PC-9 (cell line): ENCODE results near the gene MCAT. TPM values are rescaled to one million over a fixed set of nuclear protein-coding genes. Genes with fewer than 3 reads are reported as not detected.

Experiments
- BruUV-seq: library from RNA; stranded (reverse); fragments of 400-500 nt; replicated peaks from 2 replicates; lab custom pipeline; 2021; lab: Mats Ljungman, UMichigan
- CTCF ChIA-PET: fragments of 300-600 bp; sonication (Branson Sonifier 250); formaldehyde crosslinking; loops from one replicate; lab custom pipeline; 2022; ENCODE audit warnings: antibody characterized with exemption; lab: Charles Lee
- POLR2A ChIA-PET: fragments of 300-600 bp; sonication (Branson Sonifier 250); formaldehyde crosslinking; loops from one replicate; lab custom pipeline; 2022; ENCODE audit warnings: antibody characterized with exemption; ENCODE audit not compliant: unreplicated experiment; lab: Charles Lee
- DNase-seq, 2 experiments: peaks; one replicate each; pipeline versions ENCODE4 v3.0.0 to v3.0.0-alpha.2; 2015 to 2022; ENCODE audit warnings: mixed read lengths in 1 of 2
- H2AFZ ChIP-seq: fragments of 200-600 bp; sonication (generic); 2 replicates; pipeline ENCODE4 v1.8.1; 2017; ENCODE audit warnings: antibody characterized with exemption
- H3F3A ChIP-seq: fragments of 200-600 bp; sonication (generic); 2 replicates; pipeline ENCODE4 v1.8.1; 2017; ENCODE audit warnings: antibody characterized with exemption, mild to moderate bottlenecking, low read depth; ENCODE audit not compliant: insufficient read depth
- H3K27ac ChIP-seq: fragments of 200-600 bp; sonication (generic); 2 replicates; pipeline ENCODE4 v1.6.1; 2016; ENCODE audit warnings: mixed run types
- H3K27me3 ChIP-seq: fragments of 200-600 bp; sonication (generic); 2 replicates; pipeline ENCODE4 v1.6.1; 2016; ENCODE audit warnings: low read depth, mixed run types; ENCODE audit not compliant: insufficient read depth
- H3K36me3 ChIP-seq: fragments of 200-600 bp; sonication (generic); 2 replicates; pipeline ENCODE4 v1.6.1; 2016; ENCODE audit warnings: low read depth, mixed run types
- H3K4me1 ChIP-seq: fragments of 200-600 bp; sonication (generic); replicated peaks from 2 replicates; pipeline ENCODE4 v1.6.1; 2016; ENCODE audit warnings: mixed run types; ENCODE audit not compliant: insufficient read depth
- H3K4me2 ChIP-seq: fragments of 200-600 bp; sonication (generic); 2 replicates; pipeline ENCODE4 v1.6.1; 2017; ENCODE audit warnings: mixed run types
- H3K4me3 ChIP-seq: fragments of 200-600 bp; sonication (generic); 2 replicates; pipeline ENCODE4 v1.6.1; 2016; ENCODE audit warnings: mixed run types
- H3K79me2 ChIP-seq: fragments of 200-600 bp; sonication (generic); 2 replicates; pipeline ENCODE4 v1.6.1; 2017; ENCODE audit warnings: low read depth, mixed run types
- H3K9me2 ChIP-seq: fragments of 200-600 bp; sonication (generic); 2 replicates; pipeline ENCODE4 v1.8.1; 2017; ENCODE audit warnings: mild to moderate bottlenecking; ENCODE audit not compliant: insufficient read depth
- H3K9me3 ChIP-seq: fragments of 200-600 bp; sonication (generic); 2 replicates; pipeline ENCODE4 v1.8.1; 2016; ENCODE audit warnings: low read depth; ENCODE audit not compliant: insufficient read depth
- H4K20me1 ChIP-seq: fragments of 200-600 bp; sonication (generic); 2 replicates; pipeline ENCODE4 v1.8.1; 2017; ENCODE audit not compliant: insufficient read depth
- CTCF ChIP-seq: fragments of 200-600 bp; sonication (generic); conservative IDR thresholded peaks from 2 replicates; pipeline ENCODE4 v1.6.1; 2017; ENCODE audit warnings: mixed run types, antibody characterized with exemption, mild to moderate bottlenecking, moderate library complexity
- EZH2 ChIP-seq: fragments of 200-600 bp; sonication (generic); IDR thresholded peaks from 2 replicates; pipeline ENCODE4 v1.8.0; 2017; ENCODE audit warnings: antibody characterized with exemption, low read depth
- intact Hi-C: fragments of 100-400 bp; cut with micrococcal nuclease; formaldehyde crosslinking; loops from one replicate; pipeline ENCODE4 v1.10.0; 2022; ENCODE audit not compliant: unreplicated experiment
- total RNA-seq: library from RNA; stranded (reverse); gene quantifications from 2 replicates; pipeline ENCODE4 v1.2.3, GENCODE V29; 2021

The MCAT gene
- total RNA-seq, 1 experiment from 2014 or later = 31.4 TPM

- Histone ChIP-seq H3K4me2 (no peak overlapping the region), H3K79me2 (peaks cover 47% of the 10 kb centered on the region), H3K9me2 (no peaks in the 10 kb centered on the region), H2AFZ (no peak overlapping the region), H3K4me3 (no peak overlapping the region), H3K9me3 (no peaks in the 10 kb centered on the region), H3F3A (peaks cover 45% of the 10 kb centered on the region), H3K4me1 (peaks cover 21% of the 10 kb centered on the region), H3K27me3 (no peaks in the 10 kb centered on the region), H3K36me3 (peaks cover 51% of the 10 kb centered on the region), H3K27ac (no peak overlapping the region), H4K20me1 (peaks cover 26% of the 10 kb centered on the region; the same call in 1 of the 2 replicates)
- ChIA-PET CTCF (no interaction called here), POLR2A (no interaction called here)
- TF ChIP-seq CTCF = no peak
- no peak for TF ChIP-seq EZH2
- intact Hi-C loops = no loop called here
- DNase-seq = no peak
- no TSS peak for BruUV-seq
Observed at GRCh38 chr22:43179911-43180195, 36.7 kb upstream of the MCAT start.

- ChIA-PET CTCF (no interaction called here), POLR2A (interaction anchor here (0.6 kb wide), 1 partner anchor 8 kb away, joined by 3 read pairs; no protein-coding TSS in a partner anchor)
- Histone ChIP-seq H4K20me1 (peaks cover 26% of the 10 kb centered on the region; the same call in 1 of the 2 replicates), H3K27ac (no peak overlapping the region), H3K4me3 (no peak overlapping the region), H3K9me2 (no peaks in the 10 kb centered on the region), H3F3A (peaks cover 40% of the 10 kb centered on the region), H3K4me2 (no peak overlapping the region), H3K9me3 (no peaks in the 10 kb centered on the region), H2AFZ (no peak overlapping the region), H3K4me1 (peaks cover 16% of the 10 kb centered on the region), H3K36me3 (peaks cover 52% of the 10 kb centered on the region), H3K79me2 (peaks cover 42% of the 10 kb centered on the region), H3K27me3 (no peaks in the 10 kb centered on the region)
- intact Hi-C loops = no loop called here
- DNase-seq = no peak
- TF ChIP-seq EZH2 (no peak), CTCF (no peak)
- no TSS peak for BruUV-seq
Observed at GRCh38 chr22:43179146-43179910, 36.1 kb upstream of the MCAT start.

- peaks cover 64% of the 10 kb centered on the region for H3K36me3 ChIP-seq
- no TSS peak for BruUV-seq
- CTCF ChIA-PET = no interaction called here
Observed at GRCh38 chr22:43177479-43177878, 34.3 kb upstream of the MCAT start.

More at GRCh38 chr22:43177479-43177878, 34.3 kb upstream of the MCAT start:
- H3K27ac ChIP-seq = no peak overlapping the region
- no peak overlapping the region for H2AFZ ChIP-seq
- no peak overlapping the region for H3K4me2 ChIP-seq
- no peak for DNase-seq
- H3K79me2 ChIP-seq = peaks cover 24% of the 10 kb centered on the region
- no peak for TF ChIP-seq CTCF
- no peak for TF ChIP-seq EZH2
- H3K9me2 ChIP-seq = no peaks in the 10 kb centered on the region
- H3F3A ChIP-seq = peaks cover 22% of the 10 kb centered on the region; the same call in 1 of the 2 replicates
- H3K4me3 ChIP-seq = no peak overlapping the region
- H4K20me1 ChIP-seq = peaks cover 24% of the 10 kb centered on the region; the same call in 1 of the 2 replicates
- intact Hi-C loops = no loop called here
- POLR2A ChIA-PET = no interaction called here
- no peaks in the 10 kb centered on the region for H3K9me3 ChIP-seq
- H3K27me3 ChIP-seq = no peaks in the 10 kb centered on the region
- H3K4me1 ChIP-seq = no peaks in the 10 kb centered on the region
